ENCODE results near the gene GPD1L.

GRCh38 chr3:32076566-32076965 lies 29.9 kb upstream of the GPD1L start:
- TF ChIP-seq POLR2A (IDR thresholded peaks at IDR 0.05) (no peak), CTCF (IDR thresholded peaks at IDR 0.05) (no peak), POLR2AphosphoS5 (IDR thresholded peaks at IDR 0.05) (no peak)
